ENCODE results near the gene SIRPA.

SIRPA gene

GRCh38 chr20:1888796-1889463 lies 6.3 kb upstream of the SIRPA start:
- DNase-seq: no peak

- DNase-seq: no peak
Observed at GRCh38 chr20:1890469-1891262, 4.5 kb upstream of the SIRPA start.

- no peak for DNase-seq
Observed at GRCh38 chr20:1891263-1892118, 3.7 kb upstream of the SIRPA start.

GRCh38 chr20:1892119-1892385 lies 3.2 kb upstream of the SIRPA start:
- no peak for DNase-seq

GRCh38 chr20:1893721-1894470 lies 1.3 kb upstream of the SIRPA start:
- no peak for DNase-seq

- peak in 1 of 2 experiments; percentile 15 for DNase-seq
Observed at GRCh38 chr20:1894471-1894950, 696 bp upstream of the SIRPA start.

GRCh38 chr20:1895674-1896483 lies 672 bp downstream of the SIRPA start:
- DNase-seq: no peak

- DNase-seq: no peak
Observed at GRCh38 chr20:1896484-1897258, 1.5 kb downstream of the SIRPA start.

GRCh38 chr20:1897541-1897940 lies 2.3 kb downstream of the SIRPA start:
- DNase-seq: no peak

- DNase-seq: no peak
Observed at GRCh38 chr20:1897965-1898464, 2.8 kb downstream of the SIRPA start.

GRCh38 chr20:1898482-1899240 lies 3.5 kb downstream of the SIRPA start:
- DNase-seq: no peak

GRCh38 chr20:1899241-1899525 lies 4.0 kb downstream of the SIRPA start:
- no peak for DNase-seq

GRCh38 chr20:1900321-1900801 lies 5.2 kb downstream of the SIRPA start:
- peak in 1 of 2 experiments; percentile 42 for DNase-seq

- DNase-seq: no peak
Observed at GRCh38 chr20:1901704-1902103, 6.5 kb downstream of the SIRPA start.

GRCh38 chr20:1902188-1902587 lies 7.0 kb downstream of the SIRPA start:
- DNase-seq: no peak

GRCh38 chr20:1904135-1904534 lies 8.9 kb downstream of the SIRPA start:
- DNase-seq: no peak

- no peak for DNase-seq
Observed at GRCh38 chr20:1905009-1905408, 9.8 kb downstream of the SIRPA start.

- DNase-seq: no peak
Observed at GRCh38 chr20:1905693-1906092, 10.5 kb downstream of the SIRPA start.

GRCh38 chr20:1906361-1907051 lies 11.3 kb downstream of the SIRPA start:
- DNase-seq: no peak

- DNase-seq: no peak
Observed at GRCh38 chr20:1907586-1907985, 12.4 kb downstream of the SIRPA start.
